NCI-H187 treated with DMSO at 0.1 percent for 48 hours (cell line): ENCODE results near the gene PTF1A.

Experiments
- DNase-seq: peaks from one replicate; lab custom pipeline; 2025; lab: John Stamatoyannopoulos, UW

PTF1A gene

DNA sequence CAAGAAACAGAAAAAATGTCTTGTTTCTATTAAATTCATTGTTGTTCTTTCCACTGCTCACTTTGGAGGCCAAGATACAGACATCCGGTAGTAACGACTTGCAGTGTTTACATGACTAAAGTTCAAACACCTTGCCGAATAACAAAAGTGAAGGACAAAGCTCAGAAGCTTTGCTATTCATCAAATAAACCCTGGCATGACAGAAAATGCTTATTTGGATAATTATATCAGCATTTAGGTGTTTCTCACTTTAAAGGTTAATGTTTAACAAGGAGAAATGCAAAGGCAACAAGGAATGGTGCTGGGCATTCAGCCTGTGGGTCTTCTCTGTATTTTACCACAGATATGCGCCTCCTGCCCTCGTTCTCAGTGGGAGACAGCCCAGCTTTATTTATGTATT, 5.4 kb upstream of the PTF1A start:
- DNase-seq = no peak

- DNase-seq = no peak
Measured at GRCh38 chr10:23187155-23187554, 5.0 kb upstream of the PTF1A start.

- no peak for DNase-seq
Measured at GRCh38 chr10:23189024-23189423, 3.1 kb upstream of the PTF1A start.

- DNase-seq = no peak
Measured at GRCh38 chr10:23190872-23191763, 994 bp upstream of the PTF1A start.

DNA sequence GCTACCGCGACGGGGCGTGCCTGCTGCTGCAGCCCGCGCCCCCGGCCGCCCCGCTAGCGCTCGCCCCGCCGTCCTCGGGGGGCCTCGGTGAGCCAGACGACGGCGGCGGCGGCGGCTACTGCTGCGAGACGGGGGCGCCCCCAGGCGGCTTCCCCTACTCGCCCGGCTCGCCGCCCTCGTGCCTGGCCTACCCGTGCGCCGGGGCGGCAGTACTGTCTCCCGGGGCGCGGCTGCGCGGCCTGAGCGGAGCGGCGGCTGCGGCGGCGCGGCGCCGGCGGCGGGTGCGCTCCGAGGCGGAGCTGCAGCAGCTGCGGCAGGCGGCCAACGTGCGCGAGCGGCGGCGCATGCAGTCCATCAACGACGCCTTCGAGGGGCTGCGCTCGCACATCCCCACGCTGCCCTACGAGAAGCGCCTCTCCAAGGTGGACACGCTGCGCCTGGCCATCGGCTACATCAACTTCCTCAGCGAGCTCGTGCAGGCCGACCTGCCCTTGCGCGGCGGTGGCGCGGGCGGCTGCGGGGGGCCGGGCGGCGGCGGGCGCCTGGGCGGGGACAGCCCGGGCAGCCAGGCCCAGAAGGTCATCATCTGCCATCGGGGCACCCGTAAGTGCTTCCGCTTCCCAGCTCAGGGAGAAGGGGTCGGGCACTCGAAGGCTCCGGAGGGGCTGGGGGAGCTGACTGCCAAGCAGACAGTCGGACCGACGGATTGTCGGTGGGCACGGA, 761 bp downstream of the PTF1A start:
- no peak for DNase-seq

DNA sequence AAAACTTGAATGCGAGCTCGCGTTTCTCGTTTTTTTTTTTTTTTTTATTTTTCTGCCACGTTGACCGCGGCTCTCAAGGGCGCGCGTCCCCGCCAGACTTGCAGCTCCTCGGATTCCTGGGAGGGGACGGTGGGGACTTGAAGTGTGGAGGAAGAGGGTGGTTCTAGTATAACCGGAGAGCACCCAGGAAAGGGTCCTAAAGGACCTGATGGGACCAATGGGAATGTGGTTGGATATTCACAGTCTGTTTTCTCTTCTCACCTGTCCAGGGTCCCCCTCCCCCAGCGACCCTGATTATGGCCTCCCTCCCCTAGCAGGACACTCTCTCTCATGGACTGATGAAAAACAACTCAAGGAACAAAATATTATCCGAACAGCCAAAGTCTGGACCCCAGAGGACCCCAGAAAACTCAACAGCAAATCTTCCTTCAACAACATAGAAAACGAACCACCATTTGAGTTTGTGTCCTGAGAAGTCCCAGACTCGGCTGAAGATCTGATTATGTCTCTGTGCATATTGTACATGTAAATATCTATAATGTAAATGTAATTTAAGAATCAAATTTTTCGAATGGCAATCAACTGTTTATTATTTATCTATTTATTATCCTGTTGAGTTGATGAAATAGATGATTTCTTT, 1.4 kb downstream of the PTF1A start:
- no peak for DNase-seq

DNA sequence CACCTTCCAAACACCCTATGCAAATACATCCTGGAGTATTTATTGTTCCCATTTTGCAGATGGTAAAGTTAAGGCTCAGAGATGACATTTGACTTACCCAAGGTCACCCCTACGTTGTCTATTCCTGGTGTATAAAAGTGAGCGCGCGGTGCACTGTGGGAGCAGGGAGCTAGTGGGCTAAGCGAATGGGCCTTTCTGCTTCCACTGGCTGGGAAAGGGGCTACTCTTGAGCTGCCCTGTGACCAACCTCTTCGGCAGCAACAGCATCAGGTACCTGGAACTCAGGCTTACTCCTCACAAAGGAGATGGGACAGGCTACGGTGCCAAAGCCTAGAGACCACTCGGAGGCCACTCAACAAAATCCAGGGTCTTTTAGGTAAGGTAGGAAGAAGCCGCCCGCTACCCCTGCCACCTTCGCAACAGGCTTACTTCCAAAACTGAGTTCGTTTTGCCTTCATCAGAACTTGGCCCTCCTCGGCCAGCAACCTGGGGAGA, 2.4 kb downstream of the PTF1A start:
- no peak for DNase-seq

DNA sequence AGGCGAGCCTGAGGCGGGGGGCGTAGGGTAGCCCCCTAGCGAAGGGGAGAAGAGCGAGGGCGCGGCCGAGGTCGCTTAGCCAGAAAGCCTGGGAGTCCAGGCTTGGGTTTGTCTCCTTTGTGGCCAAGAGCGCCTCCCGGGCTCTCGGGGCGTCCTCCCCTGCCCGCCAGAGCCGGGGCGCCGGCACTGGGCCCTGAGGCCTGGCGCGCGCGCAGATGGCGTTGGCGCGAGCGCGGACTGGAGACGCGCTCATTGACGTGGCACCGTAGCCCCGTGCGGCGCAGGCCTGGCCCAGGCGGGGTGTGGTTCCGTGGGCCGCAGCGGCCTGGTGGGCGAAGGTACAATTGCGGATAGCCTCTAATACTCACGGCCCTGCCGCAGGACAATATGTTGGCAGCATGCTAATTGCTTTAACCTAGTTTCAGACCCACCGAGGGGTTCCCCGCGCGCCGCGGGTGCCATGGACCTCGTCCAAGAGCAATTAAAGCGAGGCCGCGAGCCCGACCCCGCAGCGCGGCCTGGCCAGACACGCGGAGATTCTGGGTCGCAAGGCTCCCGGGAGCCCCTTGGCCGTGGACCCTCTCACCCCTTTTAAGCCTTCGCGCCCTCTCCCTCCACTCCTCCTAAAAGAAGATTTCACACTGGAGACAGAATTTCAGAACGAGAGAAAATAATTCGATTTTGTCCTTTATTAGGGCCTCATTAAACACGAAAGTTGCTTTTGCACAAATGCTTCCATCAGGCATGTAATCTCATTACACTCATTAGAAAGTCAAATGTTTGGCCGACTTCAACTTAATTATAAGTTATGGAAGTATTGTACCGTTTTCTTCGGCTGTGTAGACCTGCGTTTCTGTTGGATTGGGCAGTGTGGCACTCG, 3.1 kb downstream of the PTF1A start:
- DNase-seq = no peak

GRCh38 chr10:23195846-23196600, 3.9 kb downstream of the PTF1A start:
- no peak for DNase-seq

- DNase-seq = no peak
Measured at GRCh38 chr10:23196915-23197314, 4.8 kb downstream of the PTF1A start.

DNA sequence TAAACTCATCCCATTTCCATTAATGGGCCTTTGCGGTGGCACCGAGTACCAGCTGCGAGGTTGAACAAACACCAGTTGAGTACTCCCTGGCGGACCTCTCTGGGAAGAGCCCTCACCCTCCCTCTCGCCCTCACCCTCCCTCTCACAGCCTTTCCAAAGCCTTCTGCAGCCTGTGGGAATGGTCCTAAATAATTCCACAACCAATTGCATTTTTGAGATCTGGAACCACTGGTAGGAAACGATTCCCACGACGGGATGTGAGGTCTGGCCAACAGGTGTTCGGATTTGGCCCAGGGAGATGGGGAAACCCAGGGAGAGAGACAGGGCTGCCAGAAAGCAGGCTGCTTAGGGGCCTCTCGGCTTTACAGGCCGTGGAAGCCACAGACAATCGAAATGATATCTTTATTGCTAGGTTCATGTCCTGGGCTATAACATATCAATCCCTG, 5.3 kb downstream of the PTF1A start:
- peak; percentile 69 for DNase-seq

GRCh38 chr10:23198610-23198939, 6.5 kb downstream of the PTF1A start:
- DNase-seq = no peak

DNA sequence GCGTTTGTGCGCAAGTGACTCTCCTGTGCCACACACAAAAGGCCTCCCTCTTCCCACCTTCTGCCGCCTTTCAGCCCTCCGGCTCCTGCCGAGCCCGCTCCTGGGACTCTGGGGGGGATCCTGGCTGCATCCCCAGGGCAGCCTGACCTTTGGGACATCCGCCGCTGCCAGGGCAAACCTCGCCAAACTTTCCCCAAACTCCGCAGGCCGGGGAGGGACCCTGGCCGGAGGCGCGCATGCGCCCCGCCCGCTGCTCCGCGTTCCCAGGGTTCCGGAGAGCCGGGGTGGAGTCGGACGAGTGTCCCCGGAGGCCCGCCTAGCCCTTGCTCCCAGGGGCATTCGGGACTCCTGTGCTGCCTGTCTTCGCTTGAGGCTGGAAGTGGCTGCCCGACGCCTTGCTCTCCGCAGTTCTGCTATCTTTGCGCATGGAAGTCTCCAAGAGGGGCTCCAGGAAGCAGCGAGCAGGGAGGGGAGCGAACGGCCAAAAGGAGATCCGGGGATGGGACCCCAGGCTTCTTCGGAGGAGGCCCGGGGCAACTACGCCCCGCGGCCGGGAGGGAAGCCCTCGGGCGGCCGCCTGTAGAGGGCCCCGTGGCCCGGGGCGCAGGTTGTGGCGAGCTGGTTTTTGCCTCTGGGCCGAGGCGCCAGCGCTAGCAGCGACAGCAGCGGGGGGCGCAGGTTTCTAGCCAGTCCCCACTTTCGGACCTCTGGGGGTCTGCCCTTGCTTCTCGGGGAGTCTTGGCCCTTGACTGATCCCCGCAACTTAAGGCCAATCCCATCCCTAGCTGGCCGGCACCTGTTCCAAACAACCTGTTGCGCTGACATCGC, 7.0 kb downstream of the PTF1A start:
- DNase-seq = no peak

GRCh38 chr10:23199768-23200511, 7.8 kb downstream of the PTF1A start:
- no peak for DNase-seq

GRCh38 chr10:23200586-23200985, 8.5 kb downstream of the PTF1A start:
- no peak for DNase-seq

DNA sequence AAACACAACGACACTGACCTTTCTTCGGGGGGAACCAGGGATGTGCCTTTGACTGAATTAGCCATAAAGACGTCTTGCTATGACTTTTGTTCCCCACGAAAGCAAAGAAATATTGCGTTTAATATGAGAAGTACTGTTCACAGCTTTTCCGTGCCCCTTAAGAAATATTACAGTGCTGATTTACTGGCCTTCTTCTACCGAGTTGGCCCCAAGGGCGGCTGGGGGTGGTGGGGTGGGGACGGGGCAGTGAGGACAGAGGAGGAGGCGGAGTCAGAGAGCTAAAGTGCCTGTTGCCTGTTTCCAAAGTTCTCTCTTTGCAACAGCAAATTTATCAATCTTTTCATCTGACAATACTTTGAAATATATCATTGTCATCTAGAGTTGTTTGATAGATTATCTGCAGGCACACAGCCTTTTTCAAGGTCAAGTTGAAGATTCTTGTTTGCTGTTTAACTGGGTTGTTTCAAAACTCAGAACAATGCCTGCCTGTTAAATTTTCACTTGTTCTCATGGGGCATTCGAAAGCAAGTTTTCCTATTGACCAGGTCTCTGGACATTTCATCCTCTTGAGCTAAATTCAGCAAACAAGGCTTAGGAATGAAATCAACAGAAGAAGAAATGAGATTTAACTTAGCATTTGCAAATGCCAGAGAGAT, 9.0 kb downstream of the PTF1A start:
- no peak for DNase-seq

GRCh38 chr10:23201837-23202236, 9.7 kb downstream of the PTF1A start:
- no peak for DNase-seq

GRCh38 chr10:23202779-23203178, 10.7 kb downstream of the PTF1A start:
- no peak for DNase-seq
